ENCODE data around the gene FBXL12.

Gene FBXL12
- 17.3 to 29.4 (median 22.5) reads per million in 9 experiments for total RNA-seq

DNA sequence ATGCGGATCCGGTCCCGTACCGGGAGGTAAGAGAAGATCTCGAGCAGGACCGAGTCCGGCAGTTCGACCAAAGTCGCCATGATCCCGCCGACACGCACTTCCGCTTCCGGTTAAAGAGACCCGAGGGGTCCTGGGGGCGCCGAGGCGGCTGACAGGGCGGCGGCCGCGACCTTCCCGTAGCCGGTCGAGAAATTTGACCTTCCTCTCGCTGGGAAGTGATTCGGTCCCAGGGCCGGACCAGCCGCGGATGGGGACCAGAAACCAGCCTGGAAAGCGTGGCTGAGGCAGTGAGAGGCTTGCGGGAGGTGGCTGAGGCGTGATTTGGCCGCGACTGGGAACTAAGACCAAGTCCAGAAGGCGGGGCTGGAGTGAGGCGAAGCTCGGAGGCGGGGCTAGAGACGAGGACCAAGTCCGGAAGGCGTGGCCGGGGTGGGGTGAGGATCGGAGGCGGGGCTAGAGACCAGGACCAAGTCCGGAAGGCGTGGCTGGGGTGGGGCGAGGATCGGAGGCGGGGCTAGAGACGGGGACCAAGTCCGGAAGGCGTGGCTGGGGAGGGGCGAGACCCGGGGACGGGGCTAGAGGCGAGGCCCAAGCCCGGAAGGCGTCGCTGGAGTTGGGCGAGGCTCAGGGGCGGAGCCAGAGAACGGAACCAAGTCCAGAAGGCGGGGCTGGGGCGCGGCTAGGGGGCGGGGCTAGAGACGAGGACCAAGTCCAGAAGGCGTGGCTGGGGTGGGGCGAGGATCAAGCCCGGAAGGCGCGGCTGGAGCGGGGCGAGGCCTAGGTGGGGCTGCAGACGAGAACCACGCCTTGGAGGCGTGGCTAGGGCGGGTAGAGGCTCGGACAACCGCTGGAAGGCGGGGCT is at the start of gene FBXL12:
Gene FBXL12 (minus strand): TSS at position 346 of the 862 bp plus-strand sequence. CDS start 266 bp downstream, at position 80.
- Mint-ChIP-seq H3K36me3 (ENCODE audit: insufficient read depth) (peaks cover 20% of the 10 kb centered on the region), H3K4me3 (peak within 1 kb of the TSS; percentile 89 to 90), H3K9me3 (no peaks in the 10 kb centered on the region), H3K27me3 (no peaks in the 10 kb centered on the region), H3K27ac (peak within 1 kb of the TSS; percentile 81 to 94), H3K4me1 (ENCODE audit: low read depth in 2 of 2) (peaks cover 20 to 22% of the 10 kb centered on the region in 2 donors)
- DNase-seq (peak; percentile 100), ATAC-seq (replicated peaks) (peak; percentile 87)

- Mint-ChIP-seq H3K36me3 (ENCODE audit: insufficient read depth) (no peaks in the 10 kb centered on the region), H3K4me3 (peak overlapping the region; percentile 56 to 63), H3K27me3 (no peaks in the 10 kb centered on the region), H3K4me1 (ENCODE audit: low read depth in 2 of 2) (peaks cover 29 to 44% of the 10 kb centered on the region in 2 donors), H3K9me3 (no peaks in the 10 kb centered on the region), H3K27ac (peak overlapping the region; percentile 35 to 79)
- ATAC-seq (replicated peaks): peak; percentile 99
- DNase-seq: peak; percentile 37 to 50 (median 42)
These were observed 47.0 kb upstream of the FBXL12 start for GRCh38 chr19:9865732-9866501.

DNA sequence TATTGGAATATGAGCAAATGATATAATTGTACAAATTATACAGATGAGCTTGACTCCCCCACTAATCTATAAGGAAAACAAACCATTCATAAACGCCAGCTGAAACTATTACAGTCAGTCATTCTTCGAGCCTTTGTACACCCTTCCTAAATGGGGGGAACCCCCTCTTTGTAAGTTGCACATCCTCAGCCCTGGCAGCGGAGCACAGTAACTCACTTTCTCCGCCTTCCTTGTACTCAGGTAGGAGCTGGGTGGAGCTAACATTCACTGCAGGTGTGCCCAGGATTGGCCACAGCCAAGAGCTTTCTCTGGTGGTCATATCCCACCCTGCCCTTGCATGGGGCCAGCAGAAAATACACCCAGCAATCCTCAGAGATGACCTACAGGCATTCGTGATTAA is 44.9 kb upstream of the FBXL12 start:
- peaks cover 34 to 52% of the 10 kb centered on the region in 2 donors for H3K4me1 Mint-ChIP-seq (ENCODE audit: low read depth in 2 of 2)
- H3K9me3 Mint-ChIP-seq: no peaks in the 10 kb centered on the region
- ATAC-seq (replicated peaks) (no peak), DNase-seq (no peak)
- H3K27ac Mint-ChIP-seq: peak overlapping the region; percentile 67 to 73
- no peaks in the 10 kb centered on the region for H3K27me3 Mint-ChIP-seq
- H3K36me3 Mint-ChIP-seq (ENCODE audit: insufficient read depth): no peaks in the 10 kb centered on the region
- peak overlapping the region in 1 of 2 donors; percentile 4 for H3K4me3 Mint-ChIP-seq

DNA sequence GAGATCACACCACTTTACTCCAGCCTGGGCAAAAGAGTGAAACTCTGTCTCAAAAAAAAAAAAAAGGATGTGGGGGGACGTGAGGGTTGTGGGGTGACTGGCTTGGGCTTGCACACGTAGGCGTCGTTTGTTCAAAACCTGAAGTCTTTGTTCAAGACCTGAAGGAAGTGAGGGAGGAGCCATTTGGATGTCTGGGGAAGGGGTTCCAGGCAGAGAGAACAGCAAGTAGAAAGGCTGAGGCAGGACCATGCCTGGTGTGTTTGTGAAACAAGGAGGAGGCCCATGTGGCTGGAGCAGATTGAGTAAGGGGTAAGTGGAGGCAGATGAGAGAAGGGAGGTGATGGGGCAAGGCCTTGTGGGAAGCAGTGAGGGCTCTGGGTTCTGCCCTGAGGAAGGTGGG is 44.1 kb upstream of the FBXL12 start:
- Mint-ChIP-seq H3K27ac (peak overlapping the region; percentile 67 to 73), H3K9me3 (no peaks in the 10 kb centered on the region), H3K27me3 (no peaks in the 10 kb centered on the region), H3K36me3 (ENCODE audit: insufficient read depth) (no peaks in the 10 kb centered on the region), H3K4me1 (ENCODE audit: low read depth in 2 of 2) (peaks cover 42 to 60% of the 10 kb centered on the region in 2 donors), H3K4me3 (peak overlapping the region; percentile 7 to 16)
- peak; percentile 32 for ATAC-seq (replicated peaks)
- no peak for DNase-seq

- H3K27ac Mint-ChIP-seq: peak overlapping the region; percentile 67 to 73
- ATAC-seq (replicated peaks) (no peak), DNase-seq (no peak)
- H3K36me3 Mint-ChIP-seq (ENCODE audit: insufficient read depth): no peaks in the 10 kb centered on the region
- peaks cover 50 to 70% of the 10 kb centered on the region in 2 donors for H3K4me1 Mint-ChIP-seq (ENCODE audit: low read depth in 2 of 2)
- peak overlapping the region in 1 of 2 donors; percentile 64 for H3K4me3 Mint-ChIP-seq
- no peaks in the 10 kb centered on the region for H3K9me3 Mint-ChIP-seq
- H3K27me3 Mint-ChIP-seq: no peaks in the 10 kb centered on the region
These were observed 42.6 kb upstream of the FBXL12 start for GRCh38 chr19:9861503-9861902.

- Mint-ChIP-seq H3K4me1 (ENCODE audit: low read depth in 2 of 2) (peaks cover 48 to 65% of the 10 kb centered on the region in 2 donors), H3K4me3 (no peak overlapping the region), H3K27me3 (no peaks in the 10 kb centered on the region), H3K9me3 (no peaks in the 10 kb centered on the region), H3K27ac (peak overlapping the region in 1 of 2 donors; percentile 49), H3K36me3 (ENCODE audit: insufficient read depth) (peaks cover 3% of the 10 kb centered on the region)
- ATAC-seq (replicated peaks) (no peak), DNase-seq (no peak)
These were observed 41.5 kb upstream of the FBXL12 start for GRCh38 chr19:9860407-9860806.

DNA sequence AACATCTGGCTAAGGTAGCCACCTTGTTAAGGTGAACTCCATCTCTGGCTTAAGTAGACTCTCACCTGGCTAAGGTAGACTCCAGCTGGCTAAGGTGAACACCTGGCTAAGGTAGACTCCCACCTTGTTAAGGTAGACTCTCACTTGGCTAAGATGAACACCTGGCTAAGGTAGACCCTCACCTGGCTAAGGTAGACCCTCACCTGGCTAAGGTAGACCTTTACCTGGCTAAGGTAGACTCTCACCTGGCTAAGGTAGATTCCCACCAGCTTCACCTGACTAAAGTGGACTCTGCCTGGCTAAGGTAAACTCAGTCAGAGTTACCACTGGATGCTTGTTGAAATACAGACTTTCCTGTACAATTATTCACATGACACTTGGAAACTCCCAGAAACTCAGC is 39.9 kb upstream of the FBXL12 start:
- Mint-ChIP-seq H3K27me3 (no peaks in the 10 kb centered on the region), H3K9me3 (no peaks in the 10 kb centered on the region), H3K4me3 (peak overlapping the region; percentile 89 to 91), H3K27ac (peak overlapping the region; percentile 91 to 96), H3K36me3 (ENCODE audit: insufficient read depth) (peaks cover 4% of the 10 kb centered on the region), H3K4me1 (ENCODE audit: low read depth in 2 of 2) (peaks cover 45 to 65% of the 10 kb centered on the region in 2 donors)
- no peak for ATAC-seq (replicated peaks)
- no peak for DNase-seq

GRCh38 chr19:9857920-9858746 is 39.3 kb upstream of the FBXL12 start:
- peak overlapping the region; percentile 89 to 91 for H3K4me3 Mint-ChIP-seq
- peak overlapping the region; percentile 91 to 96 for H3K27ac Mint-ChIP-seq
- H3K9me3 Mint-ChIP-seq: no peaks in the 10 kb centered on the region
- DNase-seq: peak in 1 of 3 experiments; percentile 20
- peak; percentile 87 for ATAC-seq (replicated peaks)
- H3K36me3 Mint-ChIP-seq (ENCODE audit: insufficient read depth): peaks cover 5% of the 10 kb centered on the region
- no peaks in the 10 kb centered on the region for H3K27me3 Mint-ChIP-seq
- peaks cover 43 to 62% of the 10 kb centered on the region in 2 donors for H3K4me1 Mint-ChIP-seq (ENCODE audit: low read depth in 2 of 2)

- no peak for ATAC-seq (replicated peaks)
- Mint-ChIP-seq H3K27me3 (no peaks in the 10 kb centered on the region), H3K4me3 (peak overlapping the region; percentile 89 to 91), H3K27ac (peak overlapping the region; percentile 91 to 96), H3K9me3 (no peaks in the 10 kb centered on the region), H3K36me3 (ENCODE audit: insufficient read depth) (peaks cover 8% of the 10 kb centered on the region), H3K4me1 (ENCODE audit: low read depth in 2 of 2) (peaks cover 38 to 56% of the 10 kb centered on the region in 2 donors)
- DNase-seq: no peak
These were observed 38.3 kb upstream of the FBXL12 start for GRCh38 chr19:9857076-9857721.

DNA sequence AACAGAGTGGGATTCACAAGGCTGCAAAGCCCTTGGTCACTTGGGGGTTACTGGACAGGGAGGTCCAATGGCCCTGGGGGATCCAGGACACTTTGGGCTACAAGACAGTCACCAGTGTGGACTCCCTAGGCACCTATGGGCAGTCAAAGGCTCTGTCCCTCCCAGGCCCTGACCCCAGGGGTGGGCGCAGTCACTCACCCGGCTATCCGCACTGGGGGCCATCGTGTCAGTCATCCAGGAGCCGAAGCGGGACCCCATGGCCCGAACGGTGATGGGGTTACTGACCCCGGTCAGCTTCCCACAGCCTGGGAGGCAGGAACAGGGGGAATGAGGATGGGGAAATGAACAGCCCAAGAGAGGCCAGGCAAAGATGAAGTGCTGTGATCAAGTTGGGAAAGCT is 37.7 kb upstream of the FBXL12 start:
- no peaks in the 10 kb centered on the region for H3K27me3 Mint-ChIP-seq
- peak overlapping the region; percentile 64 to 70 for H3K27ac Mint-ChIP-seq
- peaks cover 8% of the 10 kb centered on the region for H3K36me3 Mint-ChIP-seq (ENCODE audit: insufficient read depth)
- no peak for DNase-seq
- no peaks in the 10 kb centered on the region for H3K9me3 Mint-ChIP-seq
- H3K4me1 Mint-ChIP-seq (ENCODE audit: low read depth in 2 of 2): peaks cover 34 to 50% of the 10 kb centered on the region in 2 donors
- no peak for ATAC-seq (replicated peaks)
- peak overlapping the region; percentile 46 to 91 for H3K4me3 Mint-ChIP-seq

DNA sequence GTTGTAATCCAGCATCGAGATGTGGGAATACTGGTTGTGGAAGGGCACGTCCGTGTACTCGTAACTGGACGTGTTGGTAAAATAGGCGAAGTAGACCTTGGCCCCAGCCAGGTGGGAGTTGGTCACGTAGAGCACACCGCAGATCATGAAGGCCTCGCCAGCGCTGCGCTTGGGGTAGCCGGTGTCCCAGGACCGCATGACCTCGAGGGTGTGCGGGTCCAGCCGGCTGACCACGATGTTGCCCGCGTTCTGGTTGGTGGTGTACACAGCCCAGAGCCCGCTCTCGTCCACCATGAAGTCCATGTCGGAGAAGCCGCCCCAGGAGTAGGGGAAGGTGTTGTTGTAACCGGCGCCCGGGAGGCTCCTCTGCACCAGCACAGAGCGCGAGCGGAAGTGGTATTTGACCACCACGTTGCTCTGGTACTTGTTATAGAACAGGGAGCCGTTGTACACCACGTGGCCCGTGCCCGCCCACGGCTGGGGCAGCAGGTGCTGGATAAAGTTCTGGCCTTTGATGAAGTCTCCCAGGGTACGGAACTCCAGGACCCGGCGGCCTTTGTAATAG is 35.5 kb upstream of the FBXL12 start:
- Mint-ChIP-seq H3K27me3 (no peaks in the 10 kb centered on the region), H3K9me3 (no peaks in the 10 kb centered on the region), H3K4me1 (ENCODE audit: low read depth in 2 of 2) (peaks cover 28 to 45% of the 10 kb centered on the region in 2 donors), H3K4me3 (no peak overlapping the region), H3K36me3 (ENCODE audit: insufficient read depth) (peaks cover 8% of the 10 kb centered on the region), H3K27ac (no peak overlapping the region)
- no peak for ATAC-seq (replicated peaks)
- DNase-seq: no peak

DNA sequence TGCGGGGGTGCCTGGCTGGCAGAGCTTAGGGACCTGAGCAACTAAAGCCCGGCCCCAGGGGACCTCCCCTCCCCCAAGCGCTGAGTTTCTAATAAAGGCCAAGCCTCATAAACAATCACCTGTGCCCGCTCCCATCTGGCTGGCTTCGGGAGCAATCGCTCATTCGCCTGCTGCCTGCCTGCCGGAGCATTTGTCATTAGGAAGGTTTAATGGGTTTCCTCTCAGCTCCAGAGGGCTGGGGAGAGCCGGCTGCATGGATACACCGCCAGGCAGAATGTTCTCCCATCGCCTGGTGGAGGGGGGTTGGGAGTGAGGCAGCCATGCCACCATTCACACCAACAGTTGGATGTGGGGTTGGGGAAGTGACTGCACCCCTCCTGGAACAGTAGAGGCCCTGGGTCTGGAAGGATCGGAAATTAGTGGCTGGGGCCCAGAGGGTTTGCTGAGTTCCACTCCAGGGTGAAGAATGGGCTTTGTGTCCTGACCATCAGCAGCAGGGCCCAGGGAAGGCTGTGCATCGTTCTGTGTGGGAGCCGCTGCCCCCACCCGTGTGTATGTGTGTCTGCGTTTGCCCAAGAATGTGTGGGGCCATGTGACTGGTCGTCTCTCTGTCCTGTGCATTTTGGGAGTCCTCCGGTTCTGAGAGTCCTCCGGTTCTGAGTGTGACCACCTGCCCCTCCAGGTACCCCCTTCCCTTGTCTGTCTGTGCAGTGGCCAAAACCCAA is 31.5 kb upstream of the FBXL12 start:
- no peak overlapping the region for H3K4me3 Mint-ChIP-seq
- DNase-seq: no peak
- peaks cover 5% of the 10 kb centered on the region for H3K36me3 Mint-ChIP-seq (ENCODE audit: insufficient read depth)
- H3K4me1 Mint-ChIP-seq (ENCODE audit: low read depth in 2 of 2): peaks cover 10 to 23% of the 10 kb centered on the region in 2 donors
- no peak for ATAC-seq (replicated peaks)
- H3K27me3 Mint-ChIP-seq: no peaks in the 10 kb centered on the region
- no peaks in the 10 kb centered on the region for H3K9me3 Mint-ChIP-seq
- peak overlapping the region in 1 of 2 donors; percentile 46 for H3K27ac Mint-ChIP-seq
